GM19328 (cell line): ENCODE results near the gene SMCO2.
"Not testable (repeated sequence)": the region's sequence is repeated elsewhere in the genome, so short reads cannot be mapped to it uniquely, and the experiment has no call there.

Source experiments
- ATAC-seq: cut with Tn5 transposase; IDR thresholded peaks from one replicate; pipeline ENCODE4 v1.9.1; 2021; ENCODE audit warnings: mild to moderate bottlenecking, moderate library complexity; ENCODE audit not compliant: unreplicated experiment

Gene SMCO2

DNA sequence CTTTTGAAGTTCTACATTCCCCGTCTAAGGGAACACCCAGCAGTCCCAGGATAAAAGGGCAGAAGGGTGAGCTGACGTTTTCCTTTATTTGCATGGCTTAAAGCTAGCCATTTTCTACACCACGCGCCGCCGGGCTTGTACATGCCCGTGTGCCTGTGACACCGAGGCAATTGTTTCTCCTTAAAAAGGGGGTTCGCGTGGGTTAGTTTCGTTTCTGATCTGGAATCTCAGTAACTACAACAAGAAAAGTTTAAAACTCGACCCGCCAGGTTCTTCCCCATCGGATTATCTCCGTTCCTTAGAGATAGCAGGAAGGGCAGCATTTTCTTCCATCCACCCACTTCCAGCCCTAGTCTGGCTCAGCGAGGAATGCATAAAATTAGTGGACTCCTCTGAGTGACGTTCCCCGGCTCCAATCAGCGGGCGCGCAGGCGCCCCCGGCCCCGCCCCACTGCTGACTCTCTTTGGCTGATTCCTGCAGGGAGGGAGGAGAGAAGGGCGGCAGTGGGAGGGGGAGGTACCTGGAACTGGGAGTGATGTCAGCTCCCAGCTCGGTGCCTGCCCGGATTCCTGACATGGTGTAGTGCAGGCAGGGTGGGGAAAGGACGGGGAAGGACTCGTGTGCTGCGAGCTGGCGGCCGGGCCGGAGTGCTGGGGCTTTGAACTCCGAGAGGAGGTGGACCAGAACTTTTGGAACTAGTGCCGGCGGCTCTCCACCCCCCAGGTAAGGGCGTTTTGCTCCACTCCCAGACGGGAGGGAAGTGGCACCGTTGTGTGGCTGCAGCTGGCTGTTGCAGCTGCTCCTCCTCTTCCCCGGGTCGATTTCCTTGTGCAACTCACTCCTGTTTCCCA is 77.3 kb downstream of the SMCO2 start, which contains the start of gene PPFIBP1:
PPFIBP1 (plus strand) TSS at position 565 of the 852 bp plus-strand sequence. CDS start 109,191 bp downstream, outside the sequence.
- ATAC-seq: peak; percentile 93

DNA sequence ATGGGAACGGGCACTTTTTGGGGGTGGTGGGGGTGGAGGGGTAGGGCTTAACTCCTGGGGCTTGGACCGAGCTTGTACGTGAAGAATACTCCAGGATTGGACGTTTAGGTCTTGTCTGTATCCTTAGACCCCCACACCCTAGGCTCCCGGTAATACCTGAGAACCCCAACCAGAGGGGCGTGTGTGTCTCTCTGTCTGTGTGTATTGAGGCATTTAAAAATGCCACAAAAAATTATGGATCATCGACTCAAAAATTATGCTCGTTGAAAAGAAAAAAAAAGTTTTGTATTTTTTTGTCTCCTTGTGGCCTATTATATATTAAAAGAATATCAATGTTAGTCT is 77.9 kb downstream of the SMCO2 start:
- no peak for ATAC-seq

DNA sequence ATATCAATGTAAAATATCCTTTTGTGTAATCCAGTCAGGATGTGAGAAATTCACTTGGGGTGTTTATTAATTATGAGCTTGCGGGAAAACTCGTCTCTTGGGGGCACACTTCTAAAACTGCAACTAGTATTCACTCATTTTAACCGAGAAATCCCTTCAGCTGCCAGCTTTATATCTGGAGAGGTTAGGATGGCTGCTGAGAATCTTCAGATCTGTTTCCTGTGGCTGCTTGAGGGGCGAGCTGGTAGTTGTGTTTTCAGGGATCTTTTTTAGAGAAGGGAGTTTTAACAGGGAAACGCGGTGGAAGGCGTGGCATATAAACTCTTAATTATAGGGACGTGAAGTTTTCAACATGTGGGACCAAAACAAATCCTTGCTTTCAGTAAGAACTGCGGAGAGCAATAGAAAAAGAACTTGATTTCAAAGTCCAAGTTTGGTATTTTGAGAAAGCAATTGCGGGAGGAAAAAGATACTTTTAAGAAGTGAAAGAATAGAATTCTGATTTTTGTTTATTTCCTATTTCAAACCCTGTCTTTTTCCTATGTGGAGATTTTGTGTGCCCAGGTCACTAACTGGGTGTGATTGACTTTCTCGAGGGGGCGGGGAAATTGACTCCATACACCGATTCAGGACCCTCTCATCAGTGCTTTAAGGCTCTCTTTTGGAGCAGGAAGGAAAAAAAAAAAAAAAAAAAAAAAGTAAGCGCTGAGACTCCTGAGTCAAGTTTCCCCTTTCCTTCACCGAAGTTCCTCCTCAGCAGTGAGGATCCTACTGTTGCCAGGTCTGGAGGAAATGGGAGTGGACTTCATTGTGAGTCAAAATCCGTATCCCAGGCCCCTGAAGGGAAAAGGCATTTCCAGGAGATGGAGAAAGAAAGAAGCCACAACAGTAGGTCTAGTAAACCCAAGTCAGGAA is 78.6 kb downstream of the SMCO2 start:
- ATAC-seq: no peak

DNA sequence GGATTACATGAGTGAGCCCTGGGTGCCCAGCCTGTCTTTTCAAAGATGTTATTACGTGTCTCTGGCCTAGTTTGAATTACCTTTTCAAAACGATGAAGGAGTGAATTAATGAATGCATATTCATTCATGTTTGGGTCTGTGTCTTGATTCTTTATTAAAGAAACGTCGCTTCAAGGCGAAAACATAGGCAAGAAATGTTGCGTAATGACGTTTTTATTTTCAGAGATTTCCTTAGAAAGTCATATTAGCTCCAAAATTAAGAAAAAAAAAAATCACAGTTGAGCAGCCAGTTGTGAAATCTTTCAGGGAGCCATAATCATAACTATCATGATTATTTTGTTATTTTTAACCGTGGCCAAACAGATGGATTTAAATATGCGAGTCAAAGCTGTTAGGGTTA is 81.0 kb downstream of the SMCO2 start:
- no peak for ATAC-seq

DNA sequence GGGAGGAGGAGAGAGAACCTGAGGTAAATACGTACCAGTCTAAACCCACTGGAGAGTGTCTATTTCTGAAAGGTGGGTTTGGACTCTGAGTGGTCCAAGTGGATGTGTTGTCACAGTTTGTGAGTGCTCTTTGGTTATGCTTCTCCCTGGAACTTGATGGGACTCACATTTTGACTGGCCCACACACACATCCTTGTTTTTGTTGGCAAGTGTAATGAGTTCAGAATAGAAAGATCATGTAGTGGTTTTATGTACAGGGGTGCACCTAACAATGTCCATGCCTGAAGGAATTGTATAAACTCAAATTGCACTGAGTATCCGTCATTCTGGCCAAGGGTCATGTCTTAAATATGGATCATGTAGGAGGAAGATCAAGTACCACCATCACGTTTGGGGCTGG is 82.3 kb downstream of the SMCO2 start:
- no peak for ATAC-seq

DNA sequence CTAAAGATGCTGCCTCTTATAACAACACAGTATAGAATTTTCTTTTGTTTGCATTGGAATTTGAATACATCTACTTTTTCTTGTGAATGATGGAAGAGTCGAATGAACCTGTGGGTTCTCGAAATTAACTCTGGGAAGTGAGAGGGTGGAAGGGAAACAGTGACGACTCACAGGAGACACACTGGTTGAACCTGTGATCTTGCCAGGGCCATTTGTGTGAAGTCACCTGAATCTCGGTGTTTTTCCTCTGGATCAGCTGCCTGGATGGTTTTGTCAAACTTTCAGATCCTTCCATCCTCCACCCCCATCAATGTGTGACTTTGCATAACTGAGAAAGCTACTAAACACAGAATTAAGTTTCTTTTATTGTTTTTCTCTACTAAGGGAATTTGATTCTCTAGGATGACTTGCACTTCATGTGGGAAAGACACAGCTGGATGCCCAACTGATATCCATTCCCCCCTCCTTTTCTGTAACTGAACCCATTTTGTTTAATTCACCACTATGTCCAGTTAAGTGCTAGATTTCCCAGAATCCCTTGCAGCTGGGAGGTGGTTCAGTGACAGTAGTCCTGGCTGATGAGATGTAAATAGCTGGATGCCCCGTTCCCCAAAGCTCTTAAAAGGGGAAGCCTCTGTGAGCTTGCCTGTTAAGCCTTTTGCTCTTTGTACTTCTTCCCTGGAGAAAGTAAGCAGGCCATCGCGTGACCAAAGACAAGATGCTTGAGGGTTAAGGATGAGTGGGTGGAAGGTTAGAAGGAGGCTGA is 83.8 kb downstream of the SMCO2 start:
- no peak for ATAC-seq

DNA sequence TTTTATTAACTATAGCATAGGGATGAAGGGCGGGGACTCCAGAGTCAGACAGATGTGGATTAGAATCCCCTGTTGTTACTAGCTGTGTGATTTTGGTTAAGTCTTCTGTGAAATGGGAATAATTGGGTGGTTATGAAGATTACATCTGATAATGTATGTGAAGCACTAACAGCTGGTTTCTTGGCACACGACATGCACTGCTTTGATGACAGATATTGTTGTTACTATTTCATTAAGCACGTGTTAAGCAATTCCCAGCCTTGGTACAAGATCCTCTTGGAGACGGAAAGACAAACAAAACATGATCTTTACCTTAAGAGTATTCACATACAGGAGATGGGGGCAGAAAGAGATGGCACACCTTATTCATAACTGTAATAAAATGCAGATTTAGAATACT is 85.4 kb downstream of the SMCO2 start:
- no peak for ATAC-seq

DNA sequence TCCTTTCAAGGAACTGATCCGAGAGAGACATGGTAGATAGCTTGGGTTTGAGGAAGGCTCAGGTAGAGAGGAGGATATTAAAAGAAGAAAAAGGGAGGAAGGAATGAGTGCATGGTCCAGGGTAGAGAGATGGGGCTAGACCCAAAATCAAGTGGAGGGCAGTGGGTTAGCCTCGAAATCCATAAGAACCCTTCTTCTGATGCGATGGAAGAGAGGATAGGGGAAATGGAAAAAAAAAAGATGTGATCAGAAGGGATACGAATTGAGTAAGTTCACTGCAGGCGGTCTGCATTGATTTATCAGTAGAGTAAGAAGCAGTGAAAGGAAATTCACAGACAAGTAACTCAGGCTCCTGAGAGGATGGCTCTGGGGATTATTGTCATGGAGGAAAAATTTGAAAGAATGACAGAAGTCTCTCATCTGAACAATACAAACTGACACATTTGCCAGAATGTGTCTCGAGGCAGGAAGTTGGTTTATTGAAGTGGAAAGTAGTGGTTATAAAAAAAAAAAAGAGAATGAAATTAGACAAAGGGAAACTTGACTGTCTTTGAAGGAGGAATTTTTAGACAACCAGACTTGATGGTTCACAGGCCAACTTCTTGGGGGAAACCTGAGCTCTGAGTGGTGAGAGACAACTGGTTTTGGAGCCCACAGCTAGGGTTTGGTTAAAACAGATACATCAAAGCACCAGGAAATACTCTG is 87.7 kb downstream of the SMCO2 start:
- ATAC-seq: peak; percentile 51

DNA sequence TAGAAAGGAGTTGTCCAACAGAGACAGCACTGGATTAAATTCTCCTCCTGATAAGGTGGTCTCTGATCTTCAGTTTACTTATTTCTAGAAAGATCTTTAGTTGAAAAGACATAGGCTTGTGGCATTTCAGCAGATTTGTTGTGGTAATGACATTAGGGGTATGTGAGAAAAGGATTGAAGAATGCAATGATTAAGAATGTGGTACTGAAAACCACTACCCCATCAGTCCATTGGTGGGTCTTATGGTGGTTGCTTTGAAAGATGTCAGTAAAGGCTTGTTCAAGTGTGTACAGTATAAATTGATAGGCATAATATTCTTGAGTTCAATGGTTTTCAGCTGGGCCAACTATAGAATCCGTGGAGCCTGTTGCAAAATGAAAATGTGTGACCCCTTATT is 88.2 kb downstream of the SMCO2 start:
- peak; percentile 4 for ATAC-seq

DNA sequence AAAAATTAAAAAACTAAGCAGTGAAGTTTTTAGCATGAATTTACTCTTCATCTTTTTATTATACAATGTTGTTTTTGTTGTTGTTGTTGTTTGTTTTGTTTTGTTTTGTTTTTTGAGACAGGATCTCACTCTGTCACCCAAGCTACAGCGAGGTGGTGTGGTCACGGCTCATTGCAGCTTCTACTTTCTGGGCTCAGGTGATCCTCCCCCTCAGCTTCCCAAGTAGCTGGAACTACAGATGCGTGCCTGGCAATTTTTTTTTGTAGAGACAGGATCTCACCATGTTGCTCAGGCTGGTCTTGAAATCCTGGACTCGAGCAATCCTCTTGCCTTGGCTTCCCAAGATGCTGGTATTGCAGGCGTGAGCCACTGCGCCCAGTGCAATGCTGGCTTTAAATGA is 88.8 kb downstream of the SMCO2 start:
- no peak for ATAC-seq

DNA sequence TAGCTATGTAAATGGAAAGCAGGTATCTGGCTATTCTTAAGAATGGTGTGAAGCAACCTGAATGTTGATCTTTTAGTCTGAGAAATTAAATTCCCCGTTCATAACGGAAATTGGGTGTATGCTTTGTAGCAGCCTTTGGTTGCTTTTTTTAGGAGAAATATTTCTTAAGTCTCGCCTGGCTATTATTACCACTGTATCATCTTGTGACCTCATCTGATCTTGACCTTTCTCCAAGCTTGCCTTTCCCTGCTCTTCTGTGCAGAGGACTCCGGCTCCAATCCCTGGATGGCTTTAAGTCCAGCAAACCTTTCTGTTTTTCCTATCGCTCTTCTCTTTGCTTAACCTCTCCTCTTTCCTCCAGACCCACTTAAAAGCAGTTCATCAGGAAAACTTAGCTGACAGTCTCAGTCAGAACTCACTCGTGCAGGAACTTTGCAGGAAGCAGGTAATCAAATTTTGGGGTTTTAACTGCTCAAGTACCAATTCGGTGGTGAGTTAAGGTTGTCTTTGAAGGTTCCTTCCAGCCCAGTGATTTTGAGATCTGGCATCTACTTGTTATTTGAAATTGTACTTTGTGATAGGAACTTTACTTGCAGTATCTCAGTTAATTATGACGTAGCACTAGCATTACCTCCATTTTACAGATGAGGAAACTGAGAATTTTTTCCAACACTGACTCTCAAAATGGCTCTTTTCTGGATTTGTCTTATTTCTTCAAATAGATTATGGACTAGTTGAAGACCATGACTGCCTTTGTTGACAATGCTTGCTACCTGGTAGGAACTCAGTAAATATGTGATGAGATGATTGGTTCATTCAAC is 91.5 kb downstream of the SMCO2 start:
- no peak for ATAC-seq

DNA sequence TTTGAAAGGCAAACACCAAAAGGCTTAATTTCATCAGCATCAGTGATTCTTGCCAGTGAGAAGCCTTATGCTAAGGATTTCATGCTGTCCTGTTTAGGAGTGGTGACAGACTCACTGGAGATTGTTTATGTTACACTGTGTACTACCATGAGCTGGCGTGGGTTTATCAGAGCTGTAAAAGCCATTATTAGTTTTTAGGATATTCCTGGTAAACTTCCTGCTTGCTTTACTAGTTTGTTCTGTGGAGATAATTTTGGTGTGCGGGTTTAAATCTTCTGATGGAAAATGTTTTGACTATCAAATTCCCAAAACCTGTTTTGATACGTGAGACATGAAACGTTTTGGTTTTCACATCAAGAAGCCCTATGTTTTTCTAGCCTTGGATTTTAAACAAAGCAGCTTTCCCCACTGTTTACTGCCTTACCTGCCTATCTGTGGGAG is 92.7 kb downstream of the SMCO2 start:
- ATAC-seq: no peak

DNA sequence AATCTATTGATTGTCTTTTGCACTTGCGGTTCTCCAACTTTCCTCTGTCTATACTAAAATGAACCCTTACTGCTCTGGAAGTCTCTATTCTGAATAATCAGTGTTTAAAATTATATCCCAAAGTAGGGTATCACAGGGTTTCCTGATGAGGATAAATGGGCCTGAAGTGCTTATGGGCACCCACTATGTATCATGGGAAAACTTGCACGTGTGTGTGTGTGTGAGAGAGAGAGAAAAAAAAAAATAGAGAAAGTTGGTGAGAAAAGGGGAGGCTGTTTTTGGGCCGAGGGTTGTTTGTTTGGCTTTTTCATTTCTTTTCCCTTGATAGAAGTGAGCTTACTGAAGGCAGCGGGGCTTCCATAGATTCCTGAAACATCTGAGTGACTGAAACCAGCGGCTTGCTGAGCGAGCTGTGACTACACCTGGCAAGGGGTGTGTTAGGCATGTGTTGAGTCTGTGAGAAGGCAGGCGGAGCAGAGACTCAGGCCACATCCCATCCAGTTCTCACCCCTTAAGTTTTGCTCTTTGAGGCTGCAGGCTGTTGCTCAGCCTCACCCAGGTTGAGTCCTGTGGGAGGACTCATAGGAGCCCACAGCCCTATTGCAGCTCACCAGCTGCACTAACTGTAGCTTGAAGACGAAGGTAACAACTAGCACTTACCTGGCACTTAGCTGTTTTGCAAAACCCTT is 94.6 kb downstream of the SMCO2 start:
- ATAC-seq: no peak

DNA sequence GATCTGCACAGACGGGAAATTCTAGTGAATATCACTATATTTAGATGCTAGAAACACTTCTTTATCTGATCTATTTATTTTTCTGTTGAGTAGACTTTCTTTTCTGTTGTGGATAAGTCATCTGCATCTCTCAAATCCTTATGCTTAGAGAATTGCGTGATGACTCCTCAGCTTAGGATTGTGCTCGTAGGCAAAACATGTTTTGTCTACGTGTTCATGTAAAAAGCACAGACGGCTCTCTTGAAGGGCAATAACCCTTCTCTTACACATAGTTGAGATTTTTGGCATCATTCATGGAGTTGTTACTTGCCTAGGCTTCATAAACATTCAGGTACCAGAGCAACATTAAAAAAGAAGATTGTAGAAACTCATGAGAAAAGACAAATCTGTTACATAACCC is 96.1 kb downstream of the SMCO2 start:
- no peak for ATAC-seq

DNA sequence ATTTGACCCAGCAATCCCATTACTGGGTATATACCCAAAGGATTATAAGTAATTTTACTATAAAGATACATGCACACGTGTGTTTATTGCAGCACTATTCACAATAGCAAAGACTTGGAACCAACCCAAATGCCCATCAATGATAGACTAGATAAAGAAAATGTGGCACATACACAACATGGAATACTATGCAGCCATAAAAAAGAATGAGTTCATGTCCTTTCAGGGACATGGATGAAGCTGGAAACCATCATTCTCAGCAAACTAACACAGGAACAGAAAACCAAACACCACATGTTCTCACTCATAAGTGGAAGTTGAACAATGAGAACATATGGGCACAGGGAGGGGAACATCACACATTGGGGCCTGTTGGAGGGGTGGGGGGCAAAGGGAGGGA is 98.3 kb downstream of the SMCO2 start:
- not testable (repeated sequence) for ATAC-seq

DNA sequence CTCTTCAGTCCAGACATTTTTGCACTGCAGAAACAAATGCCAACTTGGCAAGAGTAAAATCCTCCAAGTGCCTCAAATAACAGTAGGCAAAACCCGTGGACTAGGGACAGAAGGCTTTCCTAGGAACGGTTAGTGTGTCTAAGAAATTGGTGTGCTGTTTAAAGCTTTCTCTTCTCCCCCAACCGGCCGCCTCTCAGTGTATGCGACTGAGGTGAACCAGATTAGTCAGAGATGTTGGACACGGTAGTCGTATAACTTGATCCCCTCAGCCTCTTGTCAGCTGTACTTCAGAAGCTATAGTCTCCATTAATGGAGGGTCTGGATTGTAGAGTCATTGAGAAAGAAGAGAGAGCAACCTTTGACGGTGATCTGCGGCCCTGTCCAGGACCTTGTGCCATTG is 99.1 kb downstream of the SMCO2 start:
- no peak for ATAC-seq

DNA sequence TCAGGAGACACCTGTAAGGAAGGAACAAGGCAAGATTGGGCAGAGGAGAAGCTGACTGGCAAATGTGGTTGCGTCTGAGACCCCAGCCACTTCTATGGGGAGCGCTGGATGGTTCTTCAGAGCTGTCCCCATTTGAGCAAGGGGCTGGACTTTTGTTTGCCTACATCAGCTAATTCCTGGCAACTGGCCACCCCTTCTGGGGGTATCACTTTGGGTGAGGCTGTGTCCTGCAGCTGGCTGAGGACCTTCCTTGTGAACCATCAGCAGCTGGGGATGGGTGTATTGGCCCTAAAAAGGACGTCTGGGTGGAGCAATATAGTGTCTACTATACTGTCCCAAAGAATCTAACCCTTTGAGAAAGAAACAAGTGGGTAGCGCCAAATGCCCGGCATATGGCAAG is 101.1 kb downstream of the SMCO2 start:
- ATAC-seq: no peak

DNA sequence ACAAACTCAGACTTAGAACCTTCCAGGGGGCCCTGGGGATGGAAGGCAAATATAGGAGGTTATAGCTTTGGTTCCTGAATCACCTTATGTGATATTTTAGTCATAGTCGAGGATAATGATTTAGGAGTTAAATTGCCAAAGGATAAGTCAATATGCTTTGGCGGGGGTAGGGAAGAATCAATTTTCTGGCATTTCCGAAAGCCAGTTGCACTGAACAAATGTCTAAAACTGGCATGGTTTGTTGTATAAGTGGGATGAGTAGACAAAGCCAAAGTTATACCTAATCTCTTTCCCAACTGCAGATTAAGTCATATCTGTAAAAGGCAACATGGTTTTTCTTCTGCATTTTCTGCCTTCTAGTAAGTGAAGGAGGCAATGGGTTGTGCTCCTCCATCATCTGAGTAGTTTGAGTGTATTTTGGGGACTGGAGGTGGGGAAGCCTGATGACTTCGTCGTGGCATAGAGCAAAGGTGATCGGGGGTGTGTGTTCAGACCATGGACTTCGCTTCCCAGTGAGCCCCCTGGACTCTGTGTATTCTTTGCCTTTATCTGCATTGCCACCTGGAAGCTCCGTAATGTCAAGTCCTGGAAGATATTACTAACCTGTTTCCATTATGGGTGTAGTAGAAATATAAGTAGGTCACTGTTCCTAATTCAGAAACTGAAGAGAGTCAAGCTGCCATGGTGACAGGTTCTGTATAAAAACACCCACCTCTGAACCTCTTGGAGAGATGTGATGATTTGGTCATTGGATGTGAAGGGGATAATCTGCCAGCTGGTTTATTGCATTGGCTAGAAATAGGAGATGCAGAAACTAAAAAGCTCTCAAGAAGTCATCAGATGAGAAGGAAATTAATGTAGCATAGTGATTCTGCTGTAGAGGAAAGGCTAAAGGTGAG is 102.0 kb downstream of the SMCO2 start:
- no peak for ATAC-seq
